K562 (cell line): Measurements from ENCODE around the gene TPI1. TPM values are rescaled to one million over a fixed set of nuclear protein-coding genes. Genes with fewer than 3 reads are reported as not detected.
A peak's percentile ranks its signal among the peaks of the same experiment; 100 is the strongest.

Experiments used
- ATAC-seq: fragments of 200-7000 bp; cut with Tn5 transposase; 3 replicates; pipeline ENCODE4 v1.9.1; 2020; ENCODE audit warnings: moderate library complexity
- BruUV-seq: library from RNA; stranded (reverse); fragments of 400-500 nt; replicated peaks from 2 replicates; lab custom pipeline; 2021; lab: Mats Ljungman, UMichigan
- CTCF ChIA-PET: fragments of 300-600 bp; formaldehyde crosslinking; extraction: SDS; loops from one replicate; lab custom pipeline; 2021; ENCODE audit warnings: low intra/inter-chr PET ratio; lab: Yijun Ruan, JAX
- POLR2A ChIA-PET: fragments of 300-600, 350-650 bp; sonication (Branson Sonifier 250); formaldehyde crosslinking; extraction: SDS; loops from one replicate; lab custom pipeline; 2021; ENCODE audit warnings: antibody characterized with exemption, inconsistent platforms; lab: Yijun Ruan, JAX
- DNase-seq, 4 experiments: peaks; one replicate each; pipeline versions ENCODE4 v3.0.0 to v3.0.0-alpha.2; 2011 to 2018; ENCODE audit warnings: low spot score in 3 of 4, mixed read lengths in 3 of 4; ENCODE audit errors: extremely low read depth in 1 of 4
- FAIRE-seq: peaks from 2 replicates; lab custom pipeline; 2011; peaks lifted over from hg19 to GRCh38; lab: Jason Lieb, UNC
- H2AFZ ChIP-seq: 2 replicates; pipeline ENCODE4 v1.6.0; 2011; ENCODE audit warnings: low read depth, low read length, control low read depth, inconsistent platforms
- H3K27ac ChIP-seq: fragments of 200-600 bp; 3 replicates; pipeline ENCODE4 v1.8.0; 2011; ENCODE audit warnings: low read depth, mild to moderate bottlenecking, control low read depth, inconsistent platforms, low read length, moderate library complexity, mixed read lengths; ENCODE audit errors: extremely low read depth
- H3K27me3 ChIP-seq, 2 experiments: fragments of 300-600 bp in 1 of 2; 2 replicates in 1 of 2; 3 replicates in 1 of 2; pipeline versions ENCODE4 v1.6.0 to v1.8.0; 2011; ENCODE audit warnings: inconsistent platforms in 2 of 2, low read length in 2 of 2, mild to moderate bottlenecking in 1 of 2, mixed read lengths in 1 of 2, moderate library complexity in 1 of 2; ENCODE audit not compliant: control insufficient read depth in 2 of 2, insufficient read depth in 2 of 2
- H3K36me3 ChIP-seq: fragments of 300-600 bp; 3 replicates; pipeline ENCODE4 v1.8.0; 2011; ENCODE audit warnings: mild to moderate bottlenecking, low read length, inconsistent platforms; ENCODE audit not compliant: control insufficient read depth, insufficient read depth
- H3K4me1 ChIP-seq, 2 experiments: fragments of 200-600 bp in 1 of 2; replicated peaks in 1 of 2; 2 replicates in 1 of 2; 3 replicates in 1 of 2; pipeline versions ENCODE4 v1.5.1 to v1.8.0; 2011; ENCODE audit warnings: inconsistent platforms in 2 of 2, low read length in 2 of 2, mild to moderate bottlenecking in 1 of 2, mixed read lengths in 1 of 2, moderate library complexity in 1 of 2; ENCODE audit not compliant: control insufficient read depth in 2 of 2, insufficient read depth in 2 of 2
- H3K4me2 ChIP-seq: 2 replicates; pipeline ENCODE4 v1.6.1; 2011; ENCODE audit warnings: low read length, control low read depth, inconsistent platforms, mixed read lengths; ENCODE audit not compliant: insufficient read depth
- H3K4me3 ChIP-seq: fragments of 200-600 bp; sonication (generic), shearing (Covaris generic); 2 replicates; pipeline ENCODE4 v1.5.1; 2016; ENCODE audit warnings: control low read depth, inconsistent platforms
- H3K79me2 ChIP-seq: fragments of 200-600 bp; 3 replicates; pipeline ENCODE4 v1.8.0; 2011; ENCODE audit warnings: low read length, inconsistent platforms; ENCODE audit not compliant: control insufficient read depth, insufficient read depth
- H3K9ac ChIP-seq, 2 experiments: 2 replicates each; pipeline versions ENCODE4 v1.6.0 to v1.6.1; 2011; ENCODE audit warnings: low read depth in 2 of 2, low read length in 2 of 2, control low read depth in 1 of 2, inconsistent platforms in 1 of 2, mild to moderate bottlenecking in 1 of 2, mixed read lengths in 1 of 2; ENCODE audit not compliant: insufficient read depth in 1 of 2
- H3K9me1 ChIP-seq: one replicate; pipeline ENCODE4 v1.6.0; 2011; ENCODE audit warnings: inconsistent platforms, mild to moderate bottlenecking, low read length, moderate library complexity; ENCODE audit not compliant: control insufficient read depth, insufficient read depth
- H3K9me3 ChIP-seq: replicated peaks from 2 replicates; pipeline ENCODE4 v1.5.1; 2011; ENCODE audit warnings: low read depth, low read length, inconsistent platforms; ENCODE audit not compliant: control insufficient read depth, insufficient read depth
- H4K20me1 ChIP-seq: replicated peaks from 2 replicates; pipeline ENCODE4 v1.6.1; 2011; ENCODE audit warnings: low read length, inconsistent platforms, mixed read lengths; ENCODE audit not compliant: control insufficient read depth, insufficient read depth
- AFF4 ChIP-seq: sonication (generic); formaldehyde crosslinking; IDR thresholded peaks from 2 replicates; pipeline ENCODE4 v1.8.0; 2023; ENCODE audit warnings: mild to moderate bottlenecking, missing genetic modification reagents
- MAFG ChIP-seq: fragments of 450-650 bp; conservative IDR thresholded peaks from 2 replicates; pipeline ENCODE4 v1.6.1; 2016; ENCODE audit warnings: missing genetic modification characterization, missing compliant biosample characterization
- RBBP5 ChIP-seq: fragments of 200-600 bp; sonication (generic); IDR thresholded peaks from 2 replicates; pipeline ENCODE4 v1.6.1; 2012; ENCODE audit warnings: borderline replicate concordance, mild to moderate bottlenecking, low read length, control low read depth, inconsistent platforms; ENCODE audit not compliant: insufficient read depth, poor library complexity, severe bottlenecking
- WGBS: fragments of 100-300 bp; shearing (Covaris generic); methylation state at CpG from one replicate; pipeline ENCODE4 v1.1.6; 2016; ENCODE audit warnings: low coverage, mixed read lengths; ENCODE audit not compliant: insufficient coverage; ENCODE audit errors: missing lambda C conversion rate; 5-methylcytosine and 5-hydroxymethylcytosine counted together
- in situ Hi-C: fragments of 300-500 bp; cut with MboI; formaldehyde crosslinking; loops from 4 replicates; pipeline ENCODE4 v1.15.0; 2018; ENCODE audit warnings: inconsistent platforms, mixed read lengths
- intact Hi-C: fragments of 100-400 bp; cut with micrococcal nuclease; formaldehyde crosslinking; loops from 2 replicates; pipeline ENCODE4 v1.14.2; 2022
- polyA plus RNA-seq, 8 experiments: library from polyadenylated mRNA; depleted of rRNA in 4 of 8; stranded (reverse) in 5 of 8; unstranded in 3 of 8; fragments of >200 nt; fragmentation: Nextera tagmentation in 2 of 8; fragmentation: Illumina TruSeq in 1 of 8; extraction: Ambion mirVana in 2 of 8; extraction: Trizol in 1 of 8; gene quantifications; 2 replicates each; pipeline versions ENCODE4 v1.2.1 to v1.2.3, GENCODE V29; 2011 to 2014; ENCODE audit warnings: inconsistent platforms in 1 of 8, missing spikeins in 1 of 8
- total RNA-seq, 7 experiments: library from RNA; depleted of rRNA in 6 of 7; stranded (reverse); fragments of >200 nt in 6 of 7; fragmentation: Illumina TruSeq in 2 of 7; extraction: Trizol in 2 of 7; gene quantifications; 2 replicates each; pipeline versions ENCODE4 v1.2.1 to v1.2.3, GENCODE V29; 2011 to 2021; ENCODE audit warnings: low replicate concordance in 1 of 7
- TF ChIP-seq, protein P1 (sequence below): fragments of 250-450 bp; sonication (Bioruptor Pico); IDR thresholded peaks from 2 replicates; pipeline ENCODE4 v1.4.0; 2020

TPI1 gene
- total and polyA plus RNA-seq, 9 of the 15 experiments (the other 6 are each of a cell fraction or from before 2014, with no cell fraction given): 662 to 4,971 (median 892) TPM

GRCh38 chr12:6860116-6860515 lies 7.2 kb upstream of the TPI1 start:
- intact Hi-C loops: no loop called here

More at GRCh38 chr12:6860116-6860515, 7.2 kb upstream of the TPI1 start:
- DNase-seq: no peak
- peaks cover 2% of the 10 kb centered on the region; the same call in 1 of the 3 replicates for H3K79me2 ChIP-seq
- TF ChIP-seq RBBP5 (no peak), MAFG (tag) (no peak), AFF4 (CRISPR knock-in tag) (no peak)
- TF ChIP-seq, protein P1, sequence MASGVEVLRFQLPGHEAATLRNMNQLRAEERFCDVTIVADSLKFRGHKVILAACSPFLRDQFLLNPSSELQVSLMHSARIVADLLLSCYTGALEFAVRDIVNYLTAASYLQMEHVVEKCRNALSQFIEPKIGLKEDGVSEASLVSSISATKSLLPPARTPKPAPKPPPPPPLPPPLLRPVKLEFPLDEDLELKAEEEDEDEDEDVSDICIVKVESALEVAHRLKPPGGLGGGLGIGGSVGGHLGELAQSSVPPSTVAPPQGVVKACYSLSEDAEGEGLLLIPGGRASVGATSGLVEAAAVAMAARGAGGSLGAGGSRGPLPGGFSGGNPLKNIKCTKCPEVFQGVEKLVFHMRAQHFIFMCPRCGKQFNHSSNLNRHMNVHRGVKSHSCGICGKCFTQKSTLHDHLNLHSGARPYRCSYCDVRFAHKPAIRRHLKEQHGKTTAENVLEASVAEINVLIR (CRISPR knock-in tag): no peak
- no peak overlapping the region for H2AFZ ChIP-seq
- no peaks in the 10 kb centered on the region for H3K9me3 ChIP-seq
- FAIRE-seq: no peak
- H3K9ac ChIP-seq: peak overlapping the region in 1 of 2 experiments; percentile 17; a peak in 1 of 4 replicates
- no peak overlapping the region for H3K4me3 ChIP-seq
- peaks cover 91% of the 10 kb centered on the region for H3K36me3 ChIP-seq
- no peaks in the 10 kb centered on the region for H3K9me1 ChIP-seq
- BruUV-seq: no TSS peak
- no peak overlapping the region for H3K4me2 ChIP-seq
- 97% methylated on average over 3 of the region's 9 CpGs for WGBS
- in situ Hi-C loops: no loop called here
- no peaks in the 10 kb centered on the region for H3K27me3 ChIP-seq
- H4K20me1 ChIP-seq: no peaks in the 10 kb centered on the region
- ATAC-seq: no peak
- POLR2A ChIA-PET: interaction anchor here (0.6 to 1.1 kb wide), 2 partner anchors 9 to 45 kb away, joined by 3 read pairs; no protein-coding TSS in a partner anchor
- no peaks in the 10 kb centered on the region for H3K4me1 ChIP-seq
- no peak overlapping the region for H3K27ac ChIP-seq
- CTCF ChIA-PET: no interaction called here
